ENCODE results near the gene CAPN5.

- TF ChIP-seq, protein P1, sequence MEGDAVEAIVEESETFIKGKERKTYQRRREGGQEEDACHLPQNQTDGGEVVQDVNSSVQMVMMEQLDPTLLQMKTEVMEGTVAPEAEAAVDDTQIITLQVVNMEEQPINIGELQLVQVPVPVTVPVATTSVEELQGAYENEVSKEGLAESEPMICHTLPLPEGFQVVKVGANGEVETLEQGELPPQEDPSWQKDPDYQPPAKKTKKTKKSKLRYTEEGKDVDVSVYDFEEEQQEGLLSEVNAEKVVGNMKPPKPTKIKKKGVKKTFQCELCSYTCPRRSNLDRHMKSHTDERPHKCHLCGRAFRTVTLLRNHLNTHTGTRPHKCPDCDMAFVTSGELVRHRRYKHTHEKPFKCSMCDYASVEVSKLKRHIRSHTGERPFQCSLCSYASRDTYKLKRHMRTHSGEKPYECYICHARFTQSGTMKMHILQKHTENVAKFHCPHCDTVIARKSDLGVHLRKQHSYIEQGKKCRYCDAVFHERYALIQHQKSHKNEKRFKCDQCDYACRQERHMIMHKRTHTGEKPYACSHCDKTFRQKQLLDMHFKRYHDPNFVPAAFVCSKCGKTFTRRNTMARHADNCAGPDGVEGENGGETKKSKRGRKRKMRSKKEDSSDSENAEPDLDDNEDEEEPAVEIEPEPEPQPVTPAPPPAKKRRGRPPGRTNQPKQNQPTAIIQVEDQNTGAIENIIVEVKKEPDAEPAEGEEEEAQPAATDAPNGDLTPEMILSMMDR (IDR thresholded peaks at IDR 0.05): no peak
- TF ChIP-seq POLR2AphosphoS5 (IDR thresholded peaks at IDR 0.05): no peak
These were observed 3.8 kb upstream of the CAPN5 start for GRCh38 chr11:77062924-77063323.
